Measurements from ENCODE around the gene POLR3C. TPM values are rescaled to one million over a fixed set of nuclear protein-coding genes. Genes with fewer than 3 reads are reported as not detected.

POLR3C gene
- total and polyA plus RNA-seq, 11 donors: 5.9 to 22.4 (median 15.1) TPM

DNA sequence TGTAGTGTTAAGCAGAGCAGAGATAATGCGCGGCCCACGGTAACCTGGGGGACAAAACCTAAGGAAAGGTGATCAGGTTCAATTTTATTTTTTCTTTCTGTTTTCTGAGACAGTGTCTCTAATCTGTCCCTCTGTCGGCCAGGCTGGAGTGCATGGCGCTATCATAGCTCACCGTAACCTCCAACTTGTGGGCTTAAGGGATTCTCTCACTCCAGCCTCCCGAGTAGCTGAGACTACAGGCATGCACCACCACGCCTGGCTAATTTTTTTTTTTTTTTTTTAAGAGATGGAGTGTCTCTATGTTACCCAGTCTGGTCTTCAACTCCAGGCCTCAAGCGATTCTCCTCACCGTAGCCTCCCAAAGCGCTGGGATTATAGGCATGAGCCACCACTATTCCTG is 62.4 kb downstream of the POLR3C start:
- peaks cover under 1 to 24% (median 15%) of the 10 kb centered on the region in 12 donors for H3K4me1 ChIP-seq
- peak in 3 of 4 donors; percentile 3 to 27 (median 25) for ATAC-seq
- no peak for DNase-seq
- H3K27me3 ChIP-seq: peaks cover 0 to 5% (median 0%) of the 10 kb centered on the region in 9 donors
- intact Hi-C loops (cut with DNase I): no loop called here
- 33 to 38% (median 36%) methylated on average over 11 of the region's 11 CpGs for WGBS, 4 donors
- H3K36me3 ChIP-seq: no peaks in the 10 kb centered on the region
- TF ChIP-seq, protein P1, sequence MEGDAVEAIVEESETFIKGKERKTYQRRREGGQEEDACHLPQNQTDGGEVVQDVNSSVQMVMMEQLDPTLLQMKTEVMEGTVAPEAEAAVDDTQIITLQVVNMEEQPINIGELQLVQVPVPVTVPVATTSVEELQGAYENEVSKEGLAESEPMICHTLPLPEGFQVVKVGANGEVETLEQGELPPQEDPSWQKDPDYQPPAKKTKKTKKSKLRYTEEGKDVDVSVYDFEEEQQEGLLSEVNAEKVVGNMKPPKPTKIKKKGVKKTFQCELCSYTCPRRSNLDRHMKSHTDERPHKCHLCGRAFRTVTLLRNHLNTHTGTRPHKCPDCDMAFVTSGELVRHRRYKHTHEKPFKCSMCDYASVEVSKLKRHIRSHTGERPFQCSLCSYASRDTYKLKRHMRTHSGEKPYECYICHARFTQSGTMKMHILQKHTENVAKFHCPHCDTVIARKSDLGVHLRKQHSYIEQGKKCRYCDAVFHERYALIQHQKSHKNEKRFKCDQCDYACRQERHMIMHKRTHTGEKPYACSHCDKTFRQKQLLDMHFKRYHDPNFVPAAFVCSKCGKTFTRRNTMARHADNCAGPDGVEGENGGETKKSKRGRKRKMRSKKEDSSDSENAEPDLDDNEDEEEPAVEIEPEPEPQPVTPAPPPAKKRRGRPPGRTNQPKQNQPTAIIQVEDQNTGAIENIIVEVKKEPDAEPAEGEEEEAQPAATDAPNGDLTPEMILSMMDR (IDR thresholded peaks at IDR 0.05): no peak
- no peak for TF ChIP-seq POLR2A (IDR thresholded peaks at IDR 0.05)
- H3K27ac ChIP-seq: peak overlapping the region in 8 of 12 donors; percentile 24 to 66 (median 51)
- H3K4me3 ChIP-seq: peak overlapping the region; percentile 46 to 97 (median 76)
- H3K9me3 ChIP-seq: no peaks in the 10 kb centered on the region

- WGBS, 4 donors: 45 to 52% (median 47%) methylated on average over 8 of the region's 8 CpGs
- peak in 1 of 4 donors; percentile 14 for ATAC-seq
Observed at GRCh38 chr1:145886816-145887215, 62.8 kb downstream of the POLR3C start.

DNA sequence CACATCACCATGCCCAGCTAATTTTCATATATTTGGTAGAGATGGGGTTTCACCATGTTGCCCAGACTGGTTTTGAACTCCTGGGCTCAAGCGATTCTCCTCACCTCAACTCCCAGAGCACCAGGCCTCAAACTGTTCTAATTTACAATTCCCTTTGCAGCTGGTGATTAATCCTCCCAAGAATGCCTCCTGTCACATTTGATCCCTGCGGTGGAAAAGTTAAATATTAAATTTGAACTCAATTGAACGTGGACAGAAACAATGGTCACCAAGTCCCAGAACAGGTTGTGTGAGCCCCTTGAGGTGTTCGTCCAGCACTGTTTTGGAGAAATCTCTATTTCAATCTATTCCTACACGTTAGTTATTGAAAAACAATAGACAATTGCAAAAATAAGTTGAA is 63.6 kb downstream of the POLR3C start:
- no peak for TF ChIP-seq POLR2A (IDR thresholded peaks at IDR 0.05)
- TF ChIP-seq, protein P1 (IDR thresholded peaks at IDR 0.05): no peak
- Histone ChIP-seq H3K36me3 (no peaks in the 10 kb centered on the region), H3K27ac (peak overlapping the region in 1 of 12 donors; percentile 43), H3K4me3 (no peak overlapping the region), H3K9me3 (no peaks in the 10 kb centered on the region), H3K27me3 (peaks cover 0 to 5% (median 0%) of the 10 kb centered on the region in 9 donors), H3K4me1 (peaks cover 3 to 36% (median 25%) of the 10 kb centered on the region in 12 donors)
- no peak for DNase-seq
- intact Hi-C loops (cut with DNase I): no loop called here
- WGBS, 4 donors: 83 to 85% (median 84%) methylated on average over 5 of the region's 5 CpGs
- no peak for ATAC-seq

More at GRCh38 chr1:145886816-145887215, 62.8 kb downstream of the POLR3C start:
- intact Hi-C loops (cut with DNase I): no loop called here
- Histone ChIP-seq H3K4me3 (peak overlapping the region in 4 of 12 donors; percentile 74 to 97 (median 81)), H3K4me1 (peaks cover 3 to 29% (median 19%) of the 10 kb centered on the region in 12 donors), H3K27me3 (peaks cover 0 to 5% (median 0%) of the 10 kb centered on the region in 9 donors), H3K27ac (peak overlapping the region in 6 of 12 donors; percentile 17 to 63 (median 60)), H3K9me3 (no peaks in the 10 kb centered on the region), H3K36me3 (no peaks in the 10 kb centered on the region)
- DNase-seq: no peak
- TF ChIP-seq, protein P1 (IDR thresholded peaks at IDR 0.05): no peak
- TF ChIP-seq POLR2A (IDR thresholded peaks at IDR 0.05): no peak

GRCh38 chr1:145889722-145890121 is 65.7 kb downstream of the POLR3C start:
- TF ChIP-seq, protein P1 (IDR thresholded peaks at IDR 0.05): no peak
- TF ChIP-seq POLR2A (IDR thresholded peaks at IDR 0.05): no peak
- Histone ChIP-seq H3K27ac (peak overlapping the region in 2 of 12 donors; percentile 5 to 80), H3K4me1 (peaks cover 3 to 42% (median 31%) of the 10 kb centered on the region in 12 donors), H3K4me3 (no peak overlapping the region), H3K9me3 (no peaks in the 10 kb centered on the region), H3K36me3 (no peaks in the 10 kb centered on the region), H3K27me3 (no peaks in the 10 kb centered on the region)
- WGBS, 4 donors: 50 to 74% (median 72%) methylated on average over 3 of the region's 3 CpGs
- ATAC-seq (no peak), DNase-seq (no peak)
- intact Hi-C loops (cut with DNase I): loop anchor here in 8 of 10 donors (2.0 to 10.0 kb wide), 5 partner anchors 21 to 125 kb away; partner anchors contain the start of gene ITGA10 (in 2 of the 8)

All from heart left ventricle (tissue), 16 donors.